ENCODE data around the gene CD244.

Gene CD244

DNA sequence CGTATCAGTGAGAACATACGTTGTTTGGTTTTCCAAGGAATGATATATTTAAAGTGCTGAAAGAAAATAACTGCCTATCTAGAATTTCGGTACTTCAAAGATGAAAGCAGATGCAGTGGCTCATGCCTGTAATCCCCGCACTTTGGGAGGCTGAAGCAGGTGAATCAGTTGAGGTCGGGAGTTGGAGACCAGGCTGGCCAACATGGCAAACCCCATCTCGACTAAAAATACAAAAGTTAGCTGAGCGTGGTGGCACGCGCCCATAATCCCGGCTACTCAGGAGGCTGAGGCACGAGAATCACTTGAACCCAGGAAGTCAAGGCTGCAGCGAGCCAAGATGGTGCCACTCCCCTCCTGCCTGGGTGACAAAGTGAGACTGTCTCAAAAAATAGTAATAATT is 16.4 kb downstream of the CD244 start:
- DNase-seq (ENCODE audit: low read depth in 2 of 2) = no peak

DNA sequence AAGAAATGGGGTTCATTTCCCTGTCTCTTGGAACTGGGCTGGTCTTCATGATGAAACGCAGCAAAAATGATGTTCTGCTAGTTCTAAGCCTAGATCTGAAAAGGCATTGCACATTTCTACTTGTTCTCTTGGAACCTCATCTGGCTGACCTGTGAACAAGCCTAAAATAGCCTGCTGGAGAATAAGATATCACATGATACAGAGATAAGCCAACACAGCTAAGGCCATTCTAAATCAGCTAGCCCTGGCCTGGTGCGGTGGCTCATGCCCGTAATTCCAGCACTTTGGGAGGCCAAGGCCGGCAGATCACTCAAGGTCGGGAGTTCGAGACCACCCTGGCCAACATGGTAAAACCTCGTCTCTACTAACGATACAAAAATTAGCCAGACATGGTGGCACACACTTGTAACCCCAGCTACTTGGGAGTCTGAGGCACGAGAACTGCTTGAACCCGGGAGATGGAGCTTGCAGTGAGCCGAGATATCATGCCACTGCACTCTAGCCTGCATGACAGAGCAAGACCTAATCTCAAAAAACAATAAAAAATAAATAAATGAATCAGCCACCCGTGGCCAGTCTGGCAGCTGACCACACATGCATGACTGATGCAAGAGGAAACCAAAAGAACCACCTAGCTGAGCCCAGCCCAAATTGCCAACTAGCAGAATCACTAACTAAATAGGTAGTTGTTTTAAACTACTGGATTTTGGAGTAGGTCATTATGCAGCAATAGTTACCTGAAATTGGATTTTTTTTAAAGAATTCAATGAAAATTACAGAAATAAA is 18.0 kb downstream of the CD244 start:
- no peak for DNase-seq (ENCODE audit: low read depth in 2 of 2)

DNA sequence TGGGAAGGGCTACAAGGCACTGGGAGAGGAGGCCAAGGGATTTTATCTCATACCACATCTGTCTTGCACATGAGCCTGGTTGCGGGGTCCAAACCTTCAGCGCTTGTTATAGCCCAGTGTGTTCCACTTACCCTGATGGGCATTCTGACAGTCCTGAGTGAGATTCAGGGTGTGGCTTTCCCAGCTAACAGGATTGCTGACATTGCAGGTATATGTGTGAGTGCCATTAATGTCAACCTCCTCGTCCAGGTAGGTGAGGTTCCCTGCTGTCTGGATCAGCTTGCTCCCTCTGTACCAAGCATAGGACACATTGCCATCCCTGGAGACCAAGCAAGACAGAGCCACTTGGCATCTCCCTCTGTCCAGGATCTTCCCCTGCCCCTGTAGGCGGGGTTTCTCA is 21.6 kb downstream of the CD244 start:
- DNase-seq (ENCODE audit: low read depth in 2 of 2) = no peak

DNA sequence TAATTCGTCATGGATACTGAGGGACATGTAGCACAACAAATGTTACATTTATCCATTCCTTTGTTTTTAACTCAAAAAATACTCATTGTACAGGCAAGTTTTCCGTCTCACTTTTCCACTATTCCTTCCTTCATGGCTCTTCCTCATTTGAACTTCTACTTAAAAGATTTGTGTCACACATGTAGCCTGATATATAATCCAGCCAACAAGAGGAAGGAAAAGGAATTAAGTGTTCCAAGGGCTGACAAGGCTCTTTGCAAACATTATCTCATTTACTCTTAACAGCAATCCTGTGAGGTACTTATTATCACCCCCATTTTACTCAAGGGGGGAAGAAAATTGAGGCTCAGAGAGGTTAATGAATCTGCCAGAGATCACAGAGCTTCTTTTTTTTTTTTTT is 22.9 kb downstream of the CD244 start:
- DNase-seq (ENCODE audit: low read depth in 2 of 2) = no peak

DNA sequence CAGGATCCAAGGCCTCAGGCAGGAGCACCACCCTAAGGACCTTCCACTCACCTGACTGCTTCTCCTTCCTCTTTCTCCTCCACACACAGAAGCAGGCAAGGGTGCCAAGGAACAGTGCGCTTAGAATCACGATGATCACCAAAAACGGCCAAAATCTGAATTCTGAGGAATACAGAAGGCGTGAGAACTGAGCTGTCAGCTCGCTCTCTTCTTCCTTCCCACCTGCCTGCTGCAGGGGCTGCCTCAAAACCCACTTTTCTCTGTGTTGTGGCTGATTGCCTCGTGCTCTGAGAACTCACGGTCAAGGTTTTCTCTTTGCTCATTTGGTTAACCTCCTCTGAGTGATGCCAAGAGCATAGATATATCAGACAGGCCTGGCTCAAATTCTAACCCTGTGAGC is 23.8 kb downstream of the CD244 start:
- no peak for DNase-seq (ENCODE audit: low read depth in 2 of 2)

DNA sequence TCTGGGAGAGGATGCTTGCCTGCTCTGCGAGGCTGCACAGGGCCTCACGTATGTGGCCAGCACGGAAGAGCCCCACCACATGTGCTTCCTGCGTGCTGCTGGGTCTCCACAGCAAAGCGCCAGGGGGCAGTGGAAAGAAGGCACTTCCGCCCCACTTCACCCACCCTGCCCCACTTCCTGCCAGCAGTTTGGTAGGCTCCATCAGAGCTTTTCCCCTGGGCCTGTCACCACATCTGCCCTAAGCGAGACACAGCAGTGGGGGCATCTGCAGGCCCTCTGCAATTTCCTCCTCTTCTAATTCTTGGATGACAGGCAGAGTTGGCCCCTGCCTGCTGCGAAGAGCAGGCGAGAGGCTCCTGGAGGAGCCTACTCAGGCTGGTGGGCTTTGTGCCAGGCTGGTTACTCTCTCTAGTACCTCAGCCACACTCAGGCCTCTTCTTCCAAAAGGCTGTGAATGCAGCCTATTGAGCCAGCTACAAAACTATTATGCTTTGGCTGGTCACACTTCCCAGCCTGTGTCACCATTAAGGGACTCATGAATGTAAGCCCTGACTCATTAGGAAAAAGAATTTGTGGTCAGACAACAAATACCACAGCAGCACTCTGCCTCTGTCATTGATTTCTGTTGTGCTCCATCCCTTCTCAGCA is 25.0 kb downstream of the CD244 start:
- DNase-seq (ENCODE audit: low read depth in 2 of 2) = peak; percentile 37 to 64

DNA sequence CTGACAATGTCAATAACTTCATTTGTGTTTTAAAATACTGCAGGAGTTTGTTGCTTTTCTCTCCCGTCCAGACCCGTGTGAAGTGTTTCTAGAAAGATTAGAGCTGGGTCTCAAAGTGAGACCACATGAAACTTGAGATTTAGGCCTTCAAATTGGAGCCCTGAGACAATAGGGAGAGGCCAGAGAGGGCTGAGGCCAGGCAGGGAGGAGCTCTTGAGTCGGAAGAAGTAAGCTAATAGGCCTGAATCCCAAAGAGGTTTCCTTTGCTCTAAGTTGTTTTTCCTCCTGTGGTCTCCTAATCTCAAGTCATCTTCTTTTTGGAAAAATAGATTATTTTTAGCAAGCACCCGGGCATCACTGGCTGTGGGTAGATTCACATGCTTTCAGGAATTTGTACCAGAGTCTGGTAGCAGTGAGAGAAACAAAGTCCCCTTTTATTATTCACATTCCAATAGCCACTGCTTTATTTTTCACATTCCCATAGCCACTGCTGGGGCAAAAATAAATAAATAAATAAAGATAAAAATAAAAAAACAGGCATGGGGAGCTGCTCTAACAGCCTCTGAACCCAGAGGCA is 25.6 kb downstream of the CD244 start:
- DNase-seq (ENCODE audit: low read depth in 2 of 2) = no peak

DNA sequence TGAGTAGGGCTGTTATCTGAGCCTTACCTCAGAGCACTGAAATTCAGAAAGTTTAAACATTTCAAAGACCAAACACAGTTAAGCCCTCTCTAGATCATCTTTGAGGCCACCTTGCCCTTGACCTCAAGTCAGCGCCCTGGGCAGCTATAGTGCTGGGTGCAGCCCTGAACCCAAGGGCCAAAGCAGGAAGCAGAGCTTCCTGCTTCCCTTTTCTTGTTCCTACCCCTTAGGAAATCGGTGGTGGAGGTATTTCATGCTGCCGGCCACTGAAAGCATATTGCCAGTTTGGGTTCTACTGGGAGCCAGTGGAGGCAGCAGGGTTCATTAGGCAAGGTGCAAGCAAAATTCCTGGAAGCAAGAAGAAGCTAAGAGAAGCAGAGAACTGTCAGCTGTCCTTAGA is 26.1 kb downstream of the CD244 start:
- DNase-seq (ENCODE audit: low read depth in 2 of 2) = no peak

DNA sequence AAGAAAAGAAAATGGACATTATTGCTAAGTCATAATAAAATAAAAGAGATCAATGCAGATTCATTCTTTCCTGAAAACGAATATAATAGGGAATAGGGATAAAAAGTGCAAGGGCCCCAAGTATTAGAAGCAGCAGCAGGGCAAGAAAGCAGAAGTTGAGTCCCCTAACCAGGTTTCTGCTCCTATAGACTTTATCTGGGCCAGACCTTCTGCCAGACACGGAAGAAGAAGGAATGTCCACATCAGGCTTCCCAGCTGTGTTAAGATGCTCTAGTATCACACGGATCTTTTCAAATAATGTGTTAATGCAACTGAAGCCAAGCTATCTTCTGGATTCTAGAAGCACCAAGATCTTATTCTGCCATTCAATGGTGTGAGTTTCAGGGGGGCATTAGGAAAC is 26.9 kb downstream of the CD244 start:
- no peak for DNase-seq (ENCODE audit: low read depth in 2 of 2)

DNA sequence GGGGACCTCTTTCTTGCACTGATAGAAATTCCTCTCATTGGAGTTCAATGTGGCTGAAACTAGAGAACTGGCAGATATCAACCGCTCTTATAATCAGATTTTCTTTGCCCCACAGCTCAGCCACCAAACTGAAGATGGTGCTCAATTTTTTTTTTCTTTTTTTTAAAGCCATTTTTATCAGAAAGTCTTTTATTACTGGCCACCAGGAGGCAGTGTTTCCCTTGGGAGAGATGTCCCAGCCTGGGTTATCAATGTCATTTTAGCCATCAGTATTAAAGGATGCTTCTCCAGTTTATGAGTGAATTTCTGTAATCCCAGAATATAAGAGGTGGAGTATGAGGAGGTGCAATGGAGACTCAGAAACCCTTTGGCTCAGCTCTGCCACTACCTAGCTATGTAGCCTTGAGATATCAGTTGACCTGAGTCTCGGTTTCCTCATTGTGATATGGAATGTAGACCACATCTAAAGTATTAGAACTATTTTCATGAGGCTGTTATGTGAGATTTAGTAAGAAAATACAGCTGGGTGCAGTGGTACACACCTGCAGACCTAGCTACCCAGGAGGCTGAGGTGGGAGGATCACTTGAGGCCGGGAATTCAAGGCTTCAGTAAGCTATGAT is 27.6 kb downstream of the CD244 start:
- DNase-seq (ENCODE audit: low read depth in 2 of 2) = peak in 1 of 2 donors; percentile 15

DNA sequence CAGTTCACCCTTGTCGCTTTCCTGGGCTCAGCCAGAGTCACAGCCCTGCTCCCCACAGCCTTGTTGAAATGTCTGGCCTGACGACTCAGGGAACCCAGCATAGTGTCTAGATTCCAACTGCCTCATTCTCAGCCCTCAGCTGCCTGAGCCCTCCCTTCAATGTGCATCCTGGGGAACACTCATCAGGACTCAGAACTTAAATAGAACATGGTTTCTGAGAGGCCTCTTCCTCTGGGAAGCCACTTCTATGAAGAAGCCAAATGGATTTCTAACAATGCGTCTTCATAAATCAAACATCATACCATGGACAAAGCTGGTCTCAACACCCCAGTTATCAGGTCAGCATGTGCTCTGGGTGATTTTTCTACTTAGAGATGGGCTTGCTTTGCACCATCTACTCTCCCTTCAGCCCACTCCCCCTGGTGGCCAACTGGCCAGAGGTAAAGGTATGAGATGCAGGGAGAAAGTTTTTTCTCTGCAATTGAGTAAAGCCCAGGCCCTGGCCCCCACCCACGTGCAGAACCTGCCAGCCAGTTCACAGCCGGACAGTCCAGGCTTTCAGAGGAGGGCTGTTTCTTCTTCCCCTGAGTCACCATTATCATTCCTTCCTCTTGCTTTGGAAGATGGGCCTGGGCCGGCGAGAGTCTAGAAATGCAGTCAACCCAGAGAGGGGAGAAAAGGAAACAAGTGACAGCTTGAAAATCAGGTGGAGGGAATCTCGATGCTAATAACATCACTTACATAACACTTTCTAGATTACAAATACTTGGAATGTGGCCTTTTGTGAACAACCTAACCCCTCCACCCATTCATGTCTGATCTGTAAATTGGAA is 32.1 kb downstream of the CD244 start:
- DNase-seq (ENCODE audit: low read depth in 2 of 2) = peak; percentile 51 to 68

DNA sequence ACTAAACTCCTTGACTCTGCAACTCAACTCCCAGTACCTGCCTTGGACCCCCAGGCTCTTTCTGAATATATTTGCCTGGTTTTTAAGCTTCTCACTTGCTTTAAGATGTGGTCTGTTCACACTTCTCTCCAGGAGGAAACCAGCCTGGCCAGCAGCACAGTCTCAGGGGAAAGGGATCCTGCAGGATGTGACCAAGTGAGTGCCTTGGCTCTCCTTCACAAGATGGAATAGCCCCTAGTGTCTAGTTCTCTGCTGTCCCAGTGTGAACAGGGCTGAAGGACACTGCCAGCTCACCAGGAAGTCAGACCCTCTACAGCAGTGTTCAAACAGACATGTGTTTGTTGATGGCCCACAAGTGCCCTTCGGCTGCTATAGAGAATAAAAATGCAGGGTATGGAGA is 32.9 kb downstream of the CD244 start:
- no peak for DNase-seq (ENCODE audit: low read depth in 2 of 2)

DNA sequence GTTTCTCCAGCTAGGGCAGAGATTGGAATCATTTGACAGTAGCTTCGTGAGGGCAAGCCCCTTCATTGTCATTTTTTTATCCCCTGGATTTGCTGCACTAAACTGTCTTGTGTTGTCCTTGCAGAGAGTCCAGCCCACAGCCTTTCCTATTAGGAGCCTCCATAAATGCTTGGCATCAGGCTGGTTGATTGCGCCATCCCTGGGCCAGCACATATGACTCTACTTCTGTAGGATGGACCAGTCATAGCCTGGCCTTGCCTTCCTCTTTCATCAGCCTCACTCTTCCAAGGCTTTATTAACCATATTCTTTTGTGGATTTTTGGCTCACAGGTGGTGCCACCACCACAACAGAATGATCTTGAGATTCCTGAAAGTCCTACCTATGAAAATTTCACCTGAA is 35.3 kb downstream of the CD244 start:
- no peak for DNase-seq (ENCODE audit: low read depth in 2 of 2)

DNA sequence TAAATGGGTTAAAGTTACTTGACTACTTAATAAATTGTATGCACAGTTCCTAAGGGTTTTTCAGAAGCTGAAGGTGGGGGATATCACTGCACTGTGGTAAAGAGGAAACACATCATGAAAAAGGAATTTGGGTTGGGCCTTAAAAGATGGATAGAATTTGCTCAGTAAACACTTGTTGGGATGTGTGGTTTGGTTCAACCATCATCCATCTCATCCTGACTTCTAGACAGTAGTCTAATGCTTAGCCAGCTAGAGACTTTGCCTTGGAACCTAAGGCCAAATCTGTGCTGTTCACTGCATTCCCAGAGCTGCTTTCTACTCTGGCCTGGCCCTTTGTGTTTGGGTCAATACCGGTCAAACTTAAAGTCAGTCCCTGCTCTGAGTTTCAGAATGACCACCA is 36.1 kb downstream of the CD244 start:
- DNase-seq (ENCODE audit: low read depth in 2 of 2) = no peak

DNA sequence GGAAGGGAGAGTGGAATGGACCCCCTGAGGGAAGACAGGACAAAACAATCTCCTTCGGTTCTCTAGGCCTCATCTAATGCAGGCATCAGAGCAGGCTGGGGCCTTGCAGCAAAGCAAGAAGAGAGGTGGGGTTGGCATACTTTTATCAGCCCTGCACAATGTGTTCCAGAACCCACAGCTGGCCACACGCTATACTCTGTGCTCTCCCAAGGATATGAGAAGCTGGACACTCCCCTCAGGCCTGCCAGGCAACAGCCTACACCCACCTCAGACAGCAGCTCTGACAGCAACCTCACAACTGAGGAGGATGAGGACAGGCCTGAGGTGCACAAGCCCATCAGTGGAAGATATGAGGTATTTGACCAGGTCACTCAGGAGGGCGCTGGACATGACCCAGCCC is 39.4 kb downstream of the CD244 start:
- no peak for DNase-seq (ENCODE audit: low read depth in 2 of 2)

DNA sequence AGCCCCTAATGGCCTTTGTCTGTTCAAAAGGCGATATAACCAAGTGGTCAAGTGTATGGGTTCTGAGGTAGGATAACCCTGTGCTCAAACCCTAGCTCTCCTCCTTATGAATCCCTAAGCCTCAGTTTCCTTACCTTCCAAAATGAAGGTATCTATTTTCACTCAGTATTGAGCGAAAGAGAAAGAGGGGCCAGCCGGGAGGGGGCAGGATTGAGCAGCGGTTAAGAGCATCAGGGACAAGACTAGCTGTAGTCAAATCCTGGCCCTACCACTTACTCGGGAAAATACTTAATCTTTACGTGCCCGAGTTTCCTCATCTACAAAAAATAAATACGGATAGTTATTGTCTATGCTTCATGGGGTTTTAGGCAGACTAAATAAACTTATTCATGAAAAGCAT is 41.1 kb downstream of the CD244 start:
- no peak for DNase-seq (ENCODE audit: low read depth in 2 of 2)

DNA sequence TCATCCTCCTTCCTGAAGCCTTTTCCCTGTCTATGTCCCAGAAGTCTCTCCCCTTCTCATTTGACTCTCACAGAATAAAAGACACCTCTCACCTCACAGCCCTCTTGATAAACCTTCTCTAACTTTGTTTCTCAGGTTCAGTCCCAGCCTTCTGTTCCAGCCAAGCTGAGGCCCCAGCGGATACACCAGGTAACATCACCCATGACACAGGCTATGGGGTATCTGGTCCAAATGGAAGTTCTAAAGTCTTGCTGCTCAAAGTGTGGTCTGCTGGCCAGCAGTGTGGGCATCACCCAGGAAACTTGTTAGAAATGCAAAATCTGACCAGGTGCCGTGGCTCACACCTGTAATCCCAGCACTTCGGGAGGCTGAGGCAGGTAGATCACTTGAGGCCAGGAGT is 43.5 kb downstream of the CD244 start:
- no peak for DNase-seq (ENCODE audit: low read depth in 2 of 2)

DNA sequence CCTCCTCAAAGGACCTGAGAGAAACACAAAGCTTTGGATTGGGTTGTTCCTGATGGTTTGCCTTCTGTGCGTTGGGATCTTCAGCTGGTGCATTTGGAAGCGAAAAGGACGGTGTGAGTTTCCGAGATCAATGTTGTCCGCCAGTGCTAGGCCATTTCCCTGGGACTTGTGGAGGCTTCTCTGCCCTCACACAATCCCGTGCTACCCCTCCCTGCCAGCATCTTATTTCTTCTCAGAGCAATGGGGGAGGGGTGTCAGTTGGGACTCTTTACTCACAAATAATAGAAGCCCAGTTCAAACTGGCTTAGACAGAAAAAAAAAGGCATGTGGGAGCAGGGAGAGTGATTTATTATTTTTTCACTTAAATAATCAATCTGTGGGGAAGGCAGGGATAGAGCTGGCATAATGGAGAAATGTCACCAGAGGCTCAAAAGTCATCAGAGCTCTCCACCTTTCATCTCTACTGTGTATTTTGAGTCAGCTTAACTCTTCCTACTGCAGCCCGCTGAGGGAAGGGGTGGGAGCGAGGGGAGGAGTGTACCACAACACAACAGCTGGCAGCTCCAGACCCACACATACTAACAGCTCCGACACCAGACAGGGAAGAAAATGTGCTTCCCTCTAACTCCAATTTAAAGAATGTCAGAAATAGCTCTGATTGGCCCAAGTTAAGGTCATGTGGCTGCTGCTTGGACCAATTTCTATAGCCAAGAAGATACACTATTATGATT is 44.3 kb downstream of the CD244 start:
- DNase-seq (ENCODE audit: low read depth in 2 of 2) = no peak

DNA sequence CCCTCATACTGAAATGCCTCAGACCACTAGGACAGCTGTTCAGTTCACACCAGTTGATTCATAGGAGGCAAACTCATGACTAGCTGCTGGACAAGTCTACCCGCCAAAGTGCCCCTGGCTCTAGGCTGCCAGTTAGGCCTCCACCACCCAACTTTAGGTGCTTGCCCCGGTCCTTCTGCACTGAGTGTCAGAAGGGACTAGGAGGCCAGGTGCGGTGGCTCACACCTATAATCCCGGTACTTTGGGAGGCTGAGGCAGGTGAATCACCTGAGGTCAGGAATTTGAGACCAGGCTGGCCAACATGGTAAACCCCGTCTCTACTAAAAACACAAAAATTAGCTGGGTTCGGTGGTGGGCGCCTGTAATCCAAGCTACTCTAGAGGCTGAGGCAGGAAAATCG is 47.8 kb downstream of the CD244 start:
- no peak for DNase-seq (ENCODE audit: low read depth in 2 of 2)

DNA sequence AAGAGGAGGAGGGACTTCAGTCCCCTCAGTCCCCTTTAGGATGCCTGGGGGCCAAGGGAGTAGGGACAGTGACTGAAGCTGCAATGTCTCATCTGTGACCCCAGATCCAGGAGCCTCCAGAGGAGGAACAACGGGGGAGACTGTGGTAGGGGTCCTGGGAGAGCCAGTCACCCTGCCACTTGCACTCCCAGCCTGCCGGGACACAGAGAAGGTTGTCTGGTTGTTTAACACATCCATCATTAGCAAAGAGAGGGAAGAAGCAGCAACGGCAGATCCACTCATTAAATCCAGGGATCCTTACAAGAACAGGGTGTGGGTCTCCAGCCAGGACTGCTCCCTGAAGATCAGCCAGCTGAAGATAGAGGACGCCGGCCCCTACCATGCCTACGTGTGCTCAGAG is 48.4 kb downstream of the CD244 start:
- no peak for DNase-seq (ENCODE audit: low read depth in 2 of 2)

DNA sequence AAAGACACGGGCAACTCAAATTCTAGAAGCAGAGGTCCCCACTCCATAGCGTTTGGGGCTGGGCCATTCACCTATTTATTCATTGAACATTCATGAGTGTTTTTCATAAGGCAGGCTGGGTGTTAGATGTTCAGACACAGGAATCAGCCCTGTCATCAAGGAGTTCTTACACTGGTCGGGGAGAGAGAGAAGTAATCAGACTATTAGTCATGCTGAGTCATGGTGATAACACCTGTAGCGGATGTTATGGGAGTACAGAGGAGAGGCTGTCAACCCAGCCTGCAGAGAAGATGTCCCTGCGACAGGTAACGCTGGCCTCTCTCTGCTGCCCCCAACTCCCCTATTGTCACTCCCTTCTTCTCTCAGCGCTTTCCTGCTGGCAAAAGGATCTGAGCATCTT is 49.5 kb downstream of the CD244 start:
- no peak for DNase-seq (ENCODE audit: low read depth in 2 of 2)

Data from stimulated activated CD4-positive, alpha-beta T cell treated with anti-CD3 and anti-CD28 coated beads, Interleukin-1b, Interleukin-23, amount 100 ng/mL, for 1 hour (primary cell).